Measurements from ENCODE around the gene CHI3L1.

DNA sequence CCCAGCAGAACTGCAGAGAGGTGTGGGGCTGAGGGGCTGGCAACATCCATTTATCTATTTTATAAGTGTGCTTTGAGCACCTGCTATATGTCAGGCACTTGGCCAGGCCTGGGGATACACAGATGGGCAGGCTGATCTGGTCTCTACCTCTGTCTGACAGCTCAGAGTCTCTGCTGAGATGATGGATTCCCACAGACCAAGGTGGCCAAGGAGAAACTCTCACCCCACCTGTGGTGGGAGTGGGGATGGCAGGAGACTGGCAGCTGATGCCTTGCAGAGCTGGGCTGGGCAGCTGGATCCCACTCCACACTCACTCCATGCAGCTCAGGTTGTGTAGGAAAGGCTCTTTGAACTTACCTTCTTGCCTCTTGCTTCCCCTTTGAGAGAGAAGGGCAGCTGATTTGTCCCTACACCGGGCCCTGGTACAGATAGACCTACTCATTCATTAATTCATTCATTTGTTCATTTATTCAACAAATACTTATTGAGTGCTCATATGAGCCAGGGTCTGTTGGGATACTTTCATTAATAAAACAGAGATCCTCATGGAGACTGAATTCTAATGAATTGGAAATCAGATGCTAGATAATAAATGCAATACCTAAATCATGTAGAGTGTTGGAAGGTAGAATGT, 50.0 kb downstream of the CHI3L1 start:
- TF ChIP-seq YY1 (IDR thresholded peaks at IDR 0.05; ENCODE audit: insufficient read depth, insufficient read length) = no peak
- no peak for TF ChIP-seq ZNF274 (IDR thresholded peaks at IDR 0.05; ENCODE audit: low read depth, low read length)
